Panc1 (cell line): Measurements from ENCODE around the gene BAZ2B.

Experiments
- CTCF ChIP-seq: fragments of 450-650 bp; IDR thresholded peaks from 2 replicates; pipeline ENCODE4 v1.5.1; 2017; ENCODE audit warnings: mild to moderate bottlenecking
- SIN3A ChIP-seq: IDR thresholded peaks from 2 replicates; pipeline ENCODE4 v1.6.1; 2012; ENCODE audit warnings: low read depth, mild to moderate bottlenecking, low read length, moderate library complexity, borderline replicate concordance; ENCODE audit not compliant: insufficient read depth

GRCh38 chr2:159609811-159610549 lies 6.4 kb downstream of the BAZ2B start:
- no peak for TF ChIP-seq CTCF
- no peak for TF ChIP-seq SIN3A
